Activated CD4-positive, alpha-beta T cell treated with anti-CD3 and anti-CD28 coated beads, Interleukin-2, Interleukin-6, amounts not matched to agents 100 ng/mL and 50 ng/mL, durations not matched to agents 16 hours and 8 hours (primary cell): Measurements from ENCODE around the gene THAP12.
"Not testable (repeated sequence)": the region's sequence is repeated elsewhere in the genome, so short reads cannot be mapped to it uniquely, and the experiment has no call there.

Experiments
- DNase-seq: peaks from one replicate; pipeline ENCODE4 v3.0.0-alpha.2; 2020

Gene THAP12

GRCh38 chr11:76323804-76324203 is 57.1 kb downstream of the THAP12 start:
- no peak for DNase-seq

GRCh38 chr11:76323375-76323774 is 57.6 kb downstream of the THAP12 start:
- DNase-seq, result peak; percentile 12

- DNase-seq, result no peak
Observed at GRCh38 chr11:76322942-76323341, 58.0 kb downstream of the THAP12 start.

DNA sequence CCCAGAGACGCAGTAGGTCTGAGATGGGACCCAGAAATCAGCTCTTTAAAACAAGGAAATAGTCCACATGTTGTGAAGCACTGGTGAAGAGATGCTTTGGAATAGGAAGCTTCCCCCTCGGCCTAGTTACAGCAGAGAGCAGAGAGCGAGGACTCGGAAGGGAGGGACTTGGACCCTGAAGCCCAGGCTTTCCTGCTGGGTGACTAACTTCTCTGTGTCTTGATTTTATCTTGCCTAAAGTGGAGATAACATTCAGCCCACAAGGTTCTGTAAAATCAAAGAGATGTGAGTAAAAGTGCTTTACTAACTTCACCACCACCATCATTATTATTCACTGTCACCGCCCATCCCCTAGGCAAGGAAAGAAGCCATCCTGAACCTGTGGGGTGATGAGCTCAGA is 58.4 kb downstream of the THAP12 start:
- peak; percentile 7 for DNase-seq

GRCh38 chr11:76321820-76322524 is 59.0 kb downstream of the THAP12 start:
- no peak for DNase-seq

GRCh38 chr11:76321340-76321739 is 59.6 kb downstream of the THAP12 start:
- no peak for DNase-seq

DNA sequence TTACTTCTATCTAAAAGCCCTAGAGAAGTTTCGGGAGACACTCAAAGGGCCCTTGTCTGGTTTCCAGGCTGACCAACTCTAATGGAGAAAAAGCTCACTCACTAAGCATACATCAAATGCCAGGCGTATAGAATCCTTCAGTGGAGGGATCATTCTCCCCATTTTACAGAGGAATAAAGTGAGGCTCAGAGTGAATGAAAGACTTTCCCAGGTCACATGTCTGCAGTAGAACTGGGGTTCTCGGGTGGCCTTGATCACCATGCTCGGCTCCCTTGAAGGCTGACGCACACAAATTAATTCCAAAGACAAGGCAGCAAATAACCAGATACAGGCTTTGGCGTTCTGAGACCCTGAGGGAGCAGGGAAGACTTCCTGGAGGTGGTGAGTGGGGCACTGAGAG is 60.0 kb downstream of the THAP12 start:
- no peak for DNase-seq

DNA sequence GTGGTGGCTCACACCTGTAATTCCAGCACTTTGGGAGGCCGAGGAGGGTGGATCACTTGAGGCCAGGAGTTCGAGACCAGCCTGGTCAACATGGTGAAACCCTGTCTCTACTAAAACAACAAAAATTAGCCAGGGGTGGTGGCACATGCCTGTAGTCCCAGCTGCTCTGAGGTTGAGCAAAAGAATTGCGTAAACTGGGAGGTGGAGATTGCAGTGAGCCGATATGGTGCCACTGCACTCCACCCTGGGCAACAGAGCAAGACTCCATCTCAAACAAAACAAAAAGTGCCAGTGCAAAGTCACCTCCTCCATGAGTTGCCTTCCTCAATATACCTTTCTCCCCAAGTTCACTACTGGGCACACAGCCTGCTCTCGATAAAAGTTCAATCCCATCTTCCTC is 61.1 kb downstream of the THAP12 start:
- DNase-seq, result not testable (repeated sequence)

GRCh38 chr11:76318744-76319384 is 62.1 kb downstream of the THAP12 start:
- peak; percentile 87 for DNase-seq

- no peak for DNase-seq
Observed at GRCh38 chr11:76317296-76317695, 63.6 kb downstream of the THAP12 start.

DNA sequence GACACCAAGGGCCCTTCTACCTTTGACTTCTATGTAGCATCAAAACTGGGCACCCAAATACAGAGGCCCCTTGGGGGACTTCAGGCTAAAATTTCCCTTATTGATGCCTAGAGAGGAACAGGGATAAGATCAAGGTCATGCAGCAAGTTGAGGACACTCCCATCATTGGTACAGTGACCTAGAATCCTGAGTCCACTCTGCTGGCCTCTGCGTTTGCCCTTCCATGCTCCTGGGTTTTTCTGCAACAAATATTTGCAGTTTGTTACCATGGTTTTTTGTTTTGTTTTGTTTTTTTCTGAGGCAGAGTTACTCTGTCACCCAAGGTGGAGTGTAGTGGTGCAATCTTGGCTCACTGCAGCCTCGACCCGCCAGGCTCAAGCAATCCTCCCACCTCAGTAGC is 64.2 kb downstream of the THAP12 start:
- no peak for DNase-seq

GRCh38 chr11:76315182-76315853 is 65.6 kb downstream of the THAP12 start:
- no peak for DNase-seq

GRCh38 chr11:76314741-76315090 is 66.2 kb downstream of the THAP12 start:
- no peak for DNase-seq

DNA sequence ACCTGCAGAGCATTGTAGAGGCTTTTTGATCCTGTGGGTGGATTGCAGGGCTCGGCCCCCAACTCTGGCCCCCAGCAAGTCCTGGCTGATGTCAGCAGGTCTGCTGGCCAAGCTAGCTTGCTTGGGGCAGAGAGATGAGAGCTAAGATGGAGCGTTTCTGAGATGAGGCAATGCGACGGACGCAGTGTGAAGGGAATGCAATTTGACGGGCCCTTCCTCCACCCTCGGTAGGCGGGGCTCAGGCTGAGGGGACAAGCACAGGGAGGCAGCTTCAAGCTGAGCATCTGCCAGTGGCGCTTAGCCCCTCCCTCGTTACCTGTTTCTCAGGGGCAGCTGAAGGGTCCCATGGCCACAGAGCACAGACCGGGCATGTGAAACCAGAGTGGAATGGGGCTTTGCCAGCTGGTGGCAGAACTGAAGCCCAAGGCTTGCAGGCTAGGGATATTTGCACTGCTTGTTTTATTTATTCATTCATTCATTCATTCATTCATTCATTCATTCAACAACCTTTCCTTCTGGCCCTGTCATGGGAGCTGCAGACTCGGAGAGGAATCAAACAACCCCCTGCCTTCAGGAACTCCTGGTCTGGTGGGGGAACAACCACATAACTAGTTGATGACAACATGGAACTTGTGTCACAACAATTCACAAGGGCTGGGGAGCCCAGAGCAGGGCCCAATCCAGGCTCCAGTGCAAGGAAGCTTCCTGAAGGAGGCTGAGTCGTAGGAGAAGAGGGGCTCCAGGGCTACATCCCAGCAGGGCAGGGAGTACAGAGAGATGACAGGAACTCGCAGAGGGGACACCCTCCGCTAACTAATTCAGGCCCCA is 66.8 kb downstream of the THAP12 start:
- DNase-seq, result no peak

DNA sequence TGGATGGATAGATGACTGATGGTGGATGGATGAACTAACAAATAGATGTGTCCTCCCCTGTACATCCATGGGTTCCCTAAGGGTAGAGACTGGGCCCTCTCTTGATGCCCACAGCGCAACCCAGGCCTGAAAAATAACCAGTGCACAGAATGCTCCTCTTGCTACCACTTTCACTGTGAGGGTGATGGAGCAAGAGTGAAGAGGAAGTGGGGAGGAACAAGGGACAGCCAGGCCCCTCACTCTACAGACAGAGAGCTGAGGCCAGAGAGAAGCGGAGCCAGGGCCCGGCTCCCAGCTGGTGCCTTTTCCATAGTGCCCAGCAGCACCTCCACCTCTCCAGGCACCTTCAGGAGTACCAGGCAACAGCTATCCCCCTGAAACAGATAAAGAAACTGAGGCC is 67.7 kb downstream of the THAP12 start:
- no peak for DNase-seq

DNA sequence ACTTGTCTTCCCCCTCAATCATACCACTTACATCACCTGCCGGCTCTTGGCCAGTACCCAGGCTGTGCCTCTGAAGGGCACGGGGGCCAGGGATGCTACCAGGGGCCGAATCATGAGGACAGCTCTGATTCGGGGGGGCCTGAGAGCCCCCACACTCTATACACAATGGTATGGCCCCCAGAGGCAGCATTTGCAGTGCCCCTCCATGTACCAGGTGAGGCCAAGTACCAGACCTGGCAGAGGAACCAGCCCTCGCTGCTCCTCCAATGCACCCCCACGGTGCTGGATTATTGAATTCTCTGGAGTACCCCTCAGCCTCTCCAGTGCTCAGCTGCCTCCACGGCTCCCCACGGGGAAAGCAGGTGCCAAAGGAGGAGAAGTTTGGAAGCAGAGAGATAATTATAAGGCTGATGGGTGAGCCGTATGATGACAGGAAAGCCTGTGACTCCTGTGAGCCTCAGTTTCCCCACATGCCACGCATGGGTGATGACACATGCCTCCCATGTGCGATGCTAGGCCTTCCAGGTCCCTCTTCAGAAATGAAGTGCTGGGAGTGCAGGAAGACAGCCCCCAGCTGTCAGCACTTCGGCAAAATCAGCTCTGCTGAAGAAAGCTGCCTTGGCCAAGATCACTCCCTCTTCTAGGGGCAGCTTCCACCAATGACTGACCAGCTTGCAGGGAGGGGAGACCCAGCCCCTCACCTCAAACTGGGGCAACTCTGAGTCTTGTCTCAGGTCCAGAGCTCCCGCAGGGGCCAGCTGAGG is 69.9 kb downstream of the THAP12 start:
- DNase-seq, result no peak

GRCh38 chr11:76307978-76308747 is 72.8 kb downstream of the THAP12 start:
- DNase-seq, result no peak

- DNase-seq, result no peak
Observed at GRCh38 chr11:76307396-76307795, 73.5 kb downstream of the THAP12 start.

DNA sequence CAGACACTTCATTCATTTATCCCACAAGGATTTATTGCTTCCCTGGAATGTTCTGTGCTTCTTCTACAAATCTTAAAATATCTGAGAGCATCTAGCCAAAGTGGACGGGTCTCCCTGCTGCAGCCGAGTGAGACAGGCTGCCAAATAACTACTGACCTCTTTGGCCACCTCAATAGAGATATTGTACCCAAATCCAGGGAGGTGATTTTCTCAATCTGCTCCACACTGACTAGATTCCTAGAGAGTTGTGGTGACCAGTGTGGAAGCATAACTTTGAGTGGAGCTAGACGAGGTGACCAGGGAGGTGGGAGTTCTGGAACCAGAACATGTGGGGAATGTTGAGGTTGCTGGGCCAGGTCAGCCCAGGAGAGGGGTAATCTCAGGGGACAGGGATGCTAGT is 77.5 kb downstream of the THAP12 start:
- DNase-seq, result no peak

- DNase-seq, result no peak
Observed at GRCh38 chr11:76302996-76303395, 77.9 kb downstream of the THAP12 start.
